Kasumi-1 (cell line): ENCODE measurements around the gene GPR61.
A peak's percentile ranks its signal among the peaks of the same experiment; 100 is the strongest.

Source experiments
- DNase-seq, 2 experiments: peaks; one replicate each; lab custom pipeline; 2025; lab: John Stamatoyannopoulos, UW

GPR61 gene

DNA sequence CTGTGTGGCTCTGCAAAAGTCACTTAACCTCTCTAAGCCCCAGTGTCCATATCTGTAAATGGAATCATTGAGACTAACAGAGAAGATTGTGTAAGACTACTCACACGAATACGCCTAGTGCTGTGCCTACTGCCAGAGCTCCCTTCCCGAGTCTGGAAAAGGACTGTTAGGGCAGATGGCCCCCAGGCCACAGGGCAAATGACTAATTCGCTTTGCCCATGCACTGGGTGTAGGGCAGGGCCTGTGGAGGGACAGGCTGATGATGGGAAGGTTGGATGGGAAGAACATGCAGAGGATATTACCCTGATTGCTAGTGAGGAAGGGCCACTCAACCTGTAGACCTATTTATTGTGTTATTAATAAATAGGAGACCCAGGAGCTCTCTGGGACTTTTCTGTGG is 4.2 kb upstream of the GPR61 start:
- DNase-seq = no peak

DNA sequence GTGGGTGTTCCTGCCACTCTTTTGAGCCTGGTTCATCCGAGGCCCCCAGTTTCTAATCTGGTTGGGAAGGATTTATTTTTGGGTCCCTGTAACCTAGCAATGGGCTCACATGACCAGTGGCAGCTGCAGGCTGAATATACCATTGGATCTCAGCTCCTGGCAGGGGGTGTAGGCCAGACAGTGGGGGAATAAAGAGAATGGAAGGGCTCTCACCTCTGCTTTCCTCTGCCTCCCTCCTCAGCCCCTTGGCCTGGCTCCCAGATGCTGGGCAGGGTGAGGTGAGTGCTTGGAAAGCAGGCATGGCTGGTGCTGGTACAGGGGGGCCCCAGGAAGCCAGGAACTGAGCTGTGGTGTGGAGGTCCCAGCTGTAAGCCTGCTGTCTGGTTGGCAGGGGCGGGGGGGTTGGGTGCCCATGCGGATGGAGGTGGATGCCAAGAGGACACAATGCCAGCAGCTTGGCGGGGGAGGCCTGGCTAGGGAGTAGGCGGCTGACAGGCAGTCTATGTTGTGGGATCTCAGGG is 3.6 kb upstream of the GPR61 start:
- DNase-seq = no peak

DNA sequence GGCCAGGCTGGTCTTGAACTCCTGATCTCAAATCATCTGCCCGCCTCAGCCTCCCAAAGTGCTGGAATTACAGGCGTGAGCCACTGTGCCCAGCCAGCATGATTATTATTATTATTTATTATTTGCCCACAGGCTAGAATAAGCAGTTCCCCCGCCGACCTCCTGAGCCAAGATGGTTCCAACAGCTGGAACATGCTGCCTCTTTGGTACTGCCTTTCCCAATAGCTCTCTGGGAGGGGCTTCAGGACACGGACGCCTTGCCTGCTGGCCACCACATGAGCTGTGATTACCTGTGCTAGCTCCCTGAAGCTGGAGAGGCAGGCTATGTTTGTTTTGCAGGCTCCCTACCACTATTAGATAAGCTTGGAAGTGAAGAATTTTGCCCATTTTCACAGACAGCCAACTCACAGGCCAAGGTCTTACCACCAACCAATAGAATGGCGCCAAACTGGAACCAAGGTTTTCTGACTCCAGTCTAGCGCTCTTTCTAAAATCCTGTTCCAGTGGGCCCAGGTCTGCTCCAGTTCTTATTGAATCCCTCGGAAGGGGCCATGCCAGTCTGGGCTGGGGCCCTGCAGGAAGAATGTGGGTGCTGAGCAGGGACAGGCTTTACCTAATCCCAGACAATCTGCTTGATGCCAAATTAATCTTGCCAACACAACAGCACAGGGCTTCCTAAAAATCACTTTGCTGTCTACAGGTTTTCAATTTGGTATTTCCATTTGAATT is 2.1 kb upstream of the GPR61 start:
- DNase-seq = no peak

DNA sequence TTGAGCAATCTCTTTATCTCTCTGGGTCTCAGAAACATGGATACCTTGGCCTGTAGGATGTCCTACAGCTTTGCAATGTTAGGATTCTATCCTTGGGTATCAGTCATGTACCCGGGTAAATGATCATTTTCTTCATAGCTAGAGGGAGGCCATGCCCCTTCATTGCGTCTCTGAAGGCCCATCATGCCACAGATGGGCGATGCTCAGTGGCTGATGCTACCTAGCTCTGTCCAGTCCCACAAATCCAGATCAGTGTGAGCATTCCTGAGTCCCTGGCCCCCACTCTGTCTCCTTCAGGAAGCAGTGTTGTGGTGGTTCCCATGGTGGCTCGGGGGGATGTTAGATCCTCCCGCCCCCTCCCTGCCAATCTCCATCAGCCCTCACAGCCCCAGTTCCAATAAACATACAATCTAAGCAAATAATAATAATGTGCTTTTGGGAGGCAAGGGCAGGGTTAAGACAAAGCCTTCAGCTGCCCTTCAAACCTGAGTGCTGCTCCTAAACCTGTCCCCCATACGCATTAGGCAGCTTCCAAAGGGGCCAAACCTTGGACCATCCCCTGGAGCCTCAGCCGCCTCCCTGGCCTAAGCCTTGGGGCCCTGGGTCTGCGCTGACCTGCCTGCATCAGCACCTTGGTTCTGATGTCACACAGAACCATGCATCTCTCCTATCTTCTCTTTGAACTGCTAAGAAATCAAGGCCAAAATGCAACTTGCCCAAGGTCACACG is 681 bp upstream of the GPR61 start:
- no peak for DNase-seq

DNA sequence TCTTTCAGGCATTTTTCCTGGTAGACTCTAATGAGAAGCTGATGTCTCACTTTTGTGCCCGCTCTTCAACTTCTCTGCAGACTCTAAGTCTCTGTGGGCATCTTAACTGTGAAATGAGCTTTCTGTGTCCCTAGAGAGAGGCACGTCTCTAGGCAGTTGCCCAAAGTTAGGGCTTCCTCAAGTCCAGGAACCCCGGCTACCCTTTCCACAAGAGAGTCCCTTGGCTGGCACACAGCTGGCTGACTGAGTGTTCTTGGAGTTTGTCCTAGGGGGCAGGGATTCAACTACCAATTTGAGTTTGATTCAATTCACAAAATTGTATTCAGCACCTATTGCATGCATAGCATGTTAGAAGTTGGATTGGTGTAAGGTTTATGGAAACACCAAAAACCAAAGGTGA is 1.4 kb downstream of the GPR61 start:
- no peak for DNase-seq

DNA sequence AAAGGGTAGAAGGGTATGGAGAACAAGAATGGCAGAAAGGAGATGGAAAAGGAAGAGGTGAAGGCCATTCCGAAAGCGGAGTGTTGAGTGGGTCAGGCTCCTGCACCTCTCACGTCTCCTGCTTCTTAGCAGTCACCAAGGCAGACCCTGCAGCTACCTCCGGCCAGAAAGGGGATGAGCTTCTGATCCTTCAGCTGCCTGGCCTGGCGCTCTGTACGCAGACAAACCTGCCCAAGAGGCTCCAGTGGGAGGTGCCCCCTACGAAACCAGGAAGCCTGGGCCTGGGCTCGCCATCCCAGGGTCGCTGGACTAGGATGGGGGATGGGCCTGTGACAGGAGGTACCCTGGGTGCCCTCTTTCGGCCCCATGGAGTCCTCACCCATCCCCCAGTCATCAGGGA is 3.0 kb downstream of the GPR61 start:
- DNase-seq = no peak

DNA sequence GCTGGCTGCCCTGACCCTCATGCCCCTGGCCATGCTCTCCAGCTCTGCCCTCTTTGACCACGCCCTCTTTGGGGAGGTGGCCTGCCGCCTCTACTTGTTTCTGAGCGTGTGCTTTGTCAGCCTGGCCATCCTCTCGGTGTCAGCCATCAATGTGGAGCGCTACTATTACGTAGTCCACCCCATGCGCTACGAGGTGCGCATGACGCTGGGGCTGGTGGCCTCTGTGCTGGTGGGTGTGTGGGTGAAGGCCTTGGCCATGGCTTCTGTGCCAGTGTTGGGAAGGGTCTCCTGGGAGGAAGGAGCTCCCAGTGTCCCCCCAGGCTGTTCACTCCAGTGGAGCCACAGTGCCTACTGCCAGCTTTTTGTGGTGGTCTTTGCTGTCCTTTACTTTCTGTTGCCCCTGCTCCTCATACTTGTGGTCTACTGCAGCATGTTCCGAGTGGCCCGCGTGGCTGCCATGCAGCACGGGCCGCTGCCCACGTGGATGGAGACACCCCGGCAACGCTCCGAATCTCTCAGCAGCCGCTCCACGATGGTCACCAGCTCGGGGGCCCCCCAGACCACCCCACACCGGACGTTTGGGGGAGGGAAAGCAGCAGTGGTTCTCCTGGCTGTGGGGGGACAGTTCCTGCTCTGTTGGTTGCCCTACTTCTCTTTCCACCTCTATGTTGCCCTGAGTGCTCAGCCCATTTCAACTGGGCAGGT is 3.8 kb downstream of the GPR61 start:
- DNase-seq = no peak

DNA sequence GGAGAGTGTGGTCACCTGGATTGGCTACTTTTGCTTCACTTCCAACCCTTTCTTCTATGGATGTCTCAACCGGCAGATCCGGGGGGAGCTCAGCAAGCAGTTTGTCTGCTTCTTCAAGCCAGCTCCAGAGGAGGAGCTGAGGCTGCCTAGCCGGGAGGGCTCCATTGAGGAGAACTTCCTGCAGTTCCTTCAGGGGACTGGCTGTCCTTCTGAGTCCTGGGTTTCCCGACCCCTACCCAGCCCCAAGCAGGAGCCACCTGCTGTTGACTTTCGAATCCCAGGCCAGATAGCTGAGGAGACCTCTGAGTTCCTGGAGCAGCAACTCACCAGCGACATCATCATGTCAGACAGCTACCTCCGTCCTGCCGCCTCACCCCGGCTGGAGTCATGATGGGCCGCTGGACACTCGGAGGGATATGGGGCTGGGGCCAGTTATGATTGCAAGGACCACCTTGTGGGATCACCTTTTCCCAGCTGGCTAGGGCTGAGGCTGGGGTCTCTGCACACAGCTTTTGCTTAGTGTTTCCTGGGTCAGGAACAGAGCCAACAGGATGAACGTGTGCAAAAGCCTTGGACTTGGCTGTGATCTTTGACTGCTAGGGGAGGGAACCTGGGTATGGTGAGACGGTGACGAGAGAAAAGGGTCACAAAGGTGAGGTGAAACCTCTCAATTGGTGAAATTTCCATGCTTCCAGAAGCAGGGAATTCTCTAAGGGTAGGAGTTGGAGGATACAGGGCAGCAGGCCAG is 4.5 kb downstream of the GPR61 start:
- DNase-seq = no peak

DNA sequence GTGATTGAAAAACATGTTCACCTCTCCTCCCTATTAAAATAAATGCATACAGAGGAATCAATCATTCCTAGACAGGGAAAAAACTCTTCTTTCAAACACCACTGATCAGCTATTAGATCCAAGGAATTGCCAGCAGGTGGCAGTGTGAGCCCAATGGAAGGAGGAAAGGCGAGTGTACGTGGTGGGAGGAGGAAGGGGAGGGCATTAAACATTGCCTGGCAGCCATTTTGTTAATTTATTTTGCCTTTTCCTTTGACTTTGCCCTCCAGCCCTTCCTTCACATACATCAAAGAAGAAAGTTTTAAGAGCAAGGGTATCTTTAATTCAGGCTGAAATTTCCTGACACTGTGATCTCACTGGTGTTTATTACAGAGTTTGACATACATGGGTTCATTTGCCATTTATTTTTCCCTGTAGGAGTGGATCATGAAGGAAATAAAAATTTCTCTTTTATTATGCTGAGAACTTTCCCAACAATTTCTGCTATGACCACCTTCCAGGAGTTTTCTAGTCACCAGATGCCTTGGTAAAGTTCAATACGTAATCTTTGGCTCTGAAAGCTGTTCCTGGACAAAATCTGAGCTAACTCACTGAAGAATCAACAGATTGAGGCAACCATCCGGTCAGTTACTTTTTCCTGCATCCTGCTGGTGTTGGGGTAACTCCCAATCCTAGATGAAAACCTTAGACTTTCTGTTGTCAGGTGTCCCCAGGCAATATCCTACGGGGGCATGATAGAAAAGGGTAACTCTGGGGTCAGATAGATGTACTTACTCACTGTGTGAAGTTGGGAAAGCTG is 6.8 kb downstream of the GPR61 start:
- DNase-seq = peak; percentile 95 to 96

DNA sequence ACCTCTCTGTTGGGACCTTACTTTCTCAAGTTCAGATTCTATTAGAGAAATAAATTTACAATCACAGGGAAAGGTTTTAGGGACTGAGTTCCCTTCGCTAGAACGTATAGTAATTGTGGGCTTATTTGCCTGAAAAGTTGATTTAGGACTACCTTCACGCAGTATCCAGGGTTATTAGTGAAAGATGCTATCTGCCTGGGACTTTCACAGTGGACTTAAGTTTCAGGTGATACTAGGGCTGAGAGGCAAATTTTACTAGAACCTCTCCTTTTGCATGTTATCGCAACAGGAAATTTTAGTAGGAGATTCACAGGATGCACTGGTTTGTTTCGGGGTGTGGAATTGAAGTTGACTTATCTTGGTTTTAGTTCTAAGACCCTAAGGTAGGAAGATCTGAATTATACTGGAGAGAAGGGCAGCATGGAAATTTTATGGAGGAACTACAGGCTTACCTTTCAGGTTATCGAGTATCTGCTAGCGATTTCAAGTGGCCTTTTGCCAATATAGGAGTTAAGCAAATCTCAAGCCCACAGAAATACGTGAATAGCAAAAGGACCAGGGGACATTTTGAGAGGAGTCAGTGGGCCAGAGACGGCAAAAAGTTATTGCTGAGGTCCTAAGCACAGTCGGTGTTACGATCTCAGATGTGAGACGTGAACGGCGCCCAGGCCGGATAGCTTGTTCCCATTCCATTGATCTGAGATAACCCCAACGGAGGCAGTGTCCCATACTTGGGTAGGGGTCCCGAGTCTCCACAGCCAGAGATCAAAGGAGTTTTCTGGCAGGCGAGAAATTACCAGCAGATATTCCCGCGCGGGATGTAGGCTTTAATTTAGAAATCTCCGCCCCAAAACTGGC is 8.0 kb downstream of the GPR61 start:
- DNase-seq = peak; percentile 25 to 41

DNA sequence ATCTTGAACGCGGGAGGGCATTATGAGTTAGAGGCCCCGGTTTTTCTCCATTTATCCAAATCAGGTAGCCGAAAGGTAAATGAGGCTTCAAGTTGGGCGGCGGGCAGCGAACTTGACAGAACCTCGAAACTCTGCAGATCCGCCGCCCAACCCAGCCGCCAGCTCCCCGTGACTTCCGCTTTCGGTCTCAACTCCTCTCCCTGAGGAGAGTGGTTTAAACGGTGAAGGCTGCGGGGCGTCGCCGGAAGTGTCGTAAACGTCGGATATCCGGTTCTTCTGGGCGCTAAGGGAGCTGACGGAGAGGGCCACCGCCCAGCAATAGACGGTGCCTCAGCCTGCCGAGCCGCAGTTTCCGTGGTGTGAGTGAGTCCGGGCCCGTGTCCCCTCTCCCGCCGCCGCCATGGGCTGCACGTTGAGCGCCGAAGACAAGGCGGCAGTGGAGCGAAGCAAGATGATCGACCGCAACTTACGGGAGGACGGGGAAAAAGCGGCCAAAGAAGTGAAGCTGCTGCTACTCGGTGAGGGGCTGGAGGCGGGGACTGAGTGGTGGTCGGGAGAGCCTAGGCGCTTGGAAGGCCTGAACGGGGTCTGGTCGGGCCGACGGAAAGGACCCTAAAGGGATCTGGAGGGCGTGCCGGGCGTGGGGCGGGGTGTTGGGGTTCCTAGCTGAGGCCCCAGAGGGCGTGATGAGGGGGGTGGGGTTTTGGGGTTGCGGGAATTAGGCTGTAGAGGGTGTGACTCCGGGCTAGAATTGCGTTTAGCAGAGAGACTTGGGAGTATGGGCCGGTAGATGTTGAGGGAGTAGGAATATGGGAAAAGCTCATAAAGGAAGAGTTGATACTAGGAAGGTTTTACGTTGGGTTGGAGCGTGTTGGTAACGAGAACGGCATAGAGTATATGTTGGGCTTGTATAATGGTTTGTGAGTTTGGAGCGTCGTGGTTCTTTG is 8.9 kb downstream of the GPR61 start, which contains the start of gene GNAI3:
TSS of gene GNAI3 (plus strand) at position 295 of the 947 bp plus-strand sequence. CDS start at position 401, 106 bp downstream.
- DNase-seq = peak; percentile 97

DNA sequence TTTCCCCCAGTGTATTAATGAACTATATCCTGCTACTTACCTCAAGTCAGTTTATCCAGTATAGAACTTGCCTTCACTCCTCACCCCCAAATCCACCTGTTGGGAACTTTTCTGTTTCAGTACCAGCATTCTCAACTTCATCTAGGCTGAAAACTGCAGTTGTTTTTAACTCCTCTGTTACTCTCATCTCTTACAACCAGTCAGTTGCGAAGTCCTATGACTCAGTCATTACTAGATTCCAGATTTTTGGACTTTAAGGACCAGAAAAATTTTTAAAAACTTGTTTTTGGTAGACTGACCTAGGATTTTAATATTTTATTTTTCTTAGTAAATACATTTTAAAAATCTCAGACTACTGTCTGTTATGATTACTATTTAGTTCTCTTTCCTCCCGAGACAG is 16.9 kb downstream of the GPR61 start:
- DNase-seq = no peak

DNA sequence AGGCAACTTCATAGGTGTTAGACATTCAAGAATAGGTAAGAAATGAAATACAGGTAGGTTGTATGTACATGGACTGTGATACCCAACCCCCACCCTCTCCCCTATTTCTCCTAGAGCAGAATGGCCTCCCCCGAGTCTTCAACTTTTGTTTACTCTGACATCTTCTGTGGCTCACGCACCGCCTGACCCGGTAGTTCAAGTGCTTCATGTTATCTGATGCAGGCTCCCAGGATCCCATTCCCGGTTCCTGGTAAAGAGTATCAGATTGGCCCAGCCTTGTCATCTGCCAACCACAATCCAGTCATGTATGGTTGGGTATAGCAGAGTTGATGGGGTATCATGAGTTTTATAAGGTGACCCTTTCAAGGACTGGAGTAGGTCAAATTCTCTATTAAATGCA is 17.8 kb downstream of the GPR61 start:
- no peak for DNase-seq

DNA sequence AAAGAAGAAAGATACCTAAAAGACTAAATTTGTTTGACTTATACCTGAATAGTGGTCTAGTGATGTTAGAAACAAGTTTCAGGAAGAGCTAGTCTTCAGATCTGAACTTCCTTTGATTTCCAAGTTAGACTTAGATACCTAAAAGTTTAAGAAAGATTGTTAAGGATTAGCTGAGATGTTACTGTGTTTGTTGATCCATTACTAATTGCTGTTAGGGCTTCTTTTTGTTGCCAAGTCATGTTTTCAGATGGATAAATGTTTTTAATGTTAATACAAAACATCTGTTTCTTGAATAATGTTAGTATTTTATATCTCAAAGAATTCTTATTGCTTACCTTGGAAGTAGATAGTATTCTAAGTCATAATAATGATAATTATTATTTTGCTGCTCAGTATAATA is 20.3 kb downstream of the GPR61 start:
- no peak for DNase-seq

DNA sequence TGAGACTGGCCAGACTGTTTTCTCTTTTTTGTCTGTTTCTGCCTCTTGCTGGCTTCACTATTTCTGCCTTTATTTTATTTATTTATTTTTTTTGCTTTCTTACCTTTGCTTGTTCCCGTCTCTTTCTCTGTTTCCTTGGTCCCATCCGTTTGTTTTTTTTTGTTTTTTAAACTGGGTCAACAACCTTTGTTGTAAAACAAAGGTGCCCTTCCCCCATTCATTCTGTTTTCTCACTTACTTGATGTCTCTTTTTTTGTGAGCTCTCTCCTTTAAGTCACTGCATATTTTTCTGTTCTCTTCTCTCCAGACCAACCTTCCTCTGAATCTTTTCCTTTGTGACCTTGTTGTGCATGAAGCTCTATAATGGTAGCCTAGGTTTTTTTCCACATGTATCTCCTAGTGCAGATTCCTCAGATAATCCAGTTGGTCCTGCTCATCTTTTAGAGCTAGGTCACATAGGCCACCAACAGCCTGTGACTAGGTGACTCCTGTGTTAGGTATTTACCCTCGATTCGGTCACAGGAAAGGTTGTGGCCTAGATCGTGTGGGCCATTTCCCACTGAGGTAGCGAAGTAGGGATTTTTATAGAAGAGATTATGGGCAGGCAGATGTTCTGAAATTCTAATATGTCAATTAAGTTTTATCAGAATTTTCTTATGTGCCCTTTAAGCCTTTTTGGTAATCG is 24.7 kb downstream of the GPR61 start:
- DNase-seq = no peak

DNA sequence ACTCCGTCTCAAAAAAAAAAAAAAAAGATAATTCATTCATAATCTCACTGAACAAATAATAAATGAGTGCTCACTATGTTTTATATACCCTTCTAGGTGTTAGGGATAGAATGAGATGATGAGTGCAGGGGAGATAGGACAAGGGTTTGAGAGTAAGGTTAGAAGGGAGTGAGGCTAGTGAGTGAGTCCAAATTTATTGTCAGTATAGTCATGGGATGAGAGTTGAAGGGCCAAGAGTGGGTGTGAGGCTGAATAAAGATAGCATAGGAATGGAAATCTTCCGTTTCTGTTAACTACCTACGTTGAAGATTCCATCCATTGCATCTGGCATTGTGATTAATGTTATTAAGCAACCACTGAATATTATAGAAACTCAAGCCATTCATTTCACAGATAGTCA is 25.6 kb downstream of the GPR61 start:
- no peak for DNase-seq

DNA sequence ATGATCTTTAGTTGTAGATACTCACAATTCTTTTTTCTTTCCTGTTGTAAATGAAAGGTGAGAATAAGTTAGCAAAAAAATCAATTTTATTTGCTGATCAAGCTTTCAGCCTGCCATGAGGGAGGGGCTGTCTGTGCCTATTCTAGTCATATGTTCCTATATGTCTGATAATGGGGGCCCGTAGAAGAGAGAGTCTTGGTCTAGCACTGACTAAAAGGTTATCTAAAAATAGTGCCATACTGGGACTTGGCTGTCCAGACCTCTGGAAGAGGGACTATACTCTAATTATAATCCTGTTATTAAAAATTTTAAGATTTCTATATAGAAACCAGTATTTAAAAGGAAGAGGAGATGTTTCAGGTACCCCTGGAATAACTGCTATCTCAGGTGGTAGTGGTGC is 27.3 kb downstream of the GPR61 start:
- no peak for DNase-seq

DNA sequence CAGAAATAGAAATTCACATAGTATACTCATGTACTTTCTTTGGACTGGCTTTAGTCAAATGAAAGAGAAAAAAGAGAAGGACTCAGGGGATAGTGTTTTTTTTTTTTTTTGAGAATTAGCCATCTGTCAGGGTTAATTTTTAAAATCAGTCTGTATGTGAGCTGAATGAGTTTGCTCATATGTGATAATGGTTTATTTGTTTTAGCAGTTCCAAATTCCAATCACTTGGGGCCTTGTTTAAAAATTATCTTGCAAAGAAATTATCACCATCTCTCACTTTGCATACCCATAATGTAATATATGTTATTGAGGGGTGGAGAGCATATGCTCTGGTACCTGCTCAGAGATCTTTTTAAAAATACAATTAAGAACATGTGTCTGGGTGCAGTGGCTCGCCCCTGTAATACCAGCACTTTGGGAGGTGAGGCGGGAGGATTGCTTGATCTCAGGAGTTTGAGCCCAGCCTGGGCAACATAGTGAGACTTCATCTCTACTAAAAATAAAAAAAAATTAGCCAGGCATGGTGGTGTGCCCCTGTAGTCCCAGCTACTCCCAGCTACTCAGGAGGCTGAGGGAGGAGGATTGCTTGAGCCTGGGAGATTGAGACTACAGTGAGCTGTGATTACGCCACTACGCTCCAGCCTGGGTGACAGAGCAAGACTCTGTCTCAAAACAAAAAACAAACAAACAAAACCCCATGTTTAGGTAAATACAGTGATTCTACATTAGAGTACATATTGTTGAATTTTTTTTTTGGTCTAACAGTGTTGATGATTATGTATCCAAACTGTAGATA is 28.4 kb downstream of the GPR61 start:
- no peak for DNase-seq
